MM.1S (cell line): ENCODE measurements around the gene TIAL1.
"Not testable (repeated sequence)": the region's sequence is repeated elsewhere in the genome, so short reads cannot be mapped to it uniquely, and the experiment has no call there.

Experiments
- DNase-seq: peaks from one replicate; pipeline ENCODE4 v3.0.0-alpha.2; 2015
- H2AFZ ChIP-seq: fragments of 300-600 bp; sonication (generic); 2 replicates; pipeline ENCODE4 v1.6.0; 2016; ENCODE audit warnings: antibody characterized with exemption, low read length
- H3F3A ChIP-seq: fragments of 300-600 bp; sonication (generic); 2 replicates; pipeline ENCODE4 v1.6.1; 2016; ENCODE audit warnings: mild to moderate bottlenecking, antibody characterized with exemption, low read length, moderate library complexity, mixed read lengths; ENCODE audit not compliant: insufficient read depth
- H3K27ac ChIP-seq: fragments of 300-600 bp; sonication (generic); 2 replicates; pipeline ENCODE4 v1.5.1; 2016; ENCODE audit warnings: mild to moderate bottlenecking, low read length
- H3K27me3 ChIP-seq: fragments of 300-600 bp; sonication (generic); replicated peaks from 2 replicates; pipeline ENCODE4 v1.6.0; 2016; ENCODE audit warnings: low read length; ENCODE audit not compliant: insufficient read depth
- H3K36me3 ChIP-seq: fragments of 300-600 bp; sonication (generic); replicated peaks from 2 replicates; pipeline ENCODE4 v1.6.1; 2016; ENCODE audit warnings: mild to moderate bottlenecking, low read length, mixed read lengths; ENCODE audit not compliant: insufficient read depth
- H3K4me1 ChIP-seq: fragments of 300-600 bp; sonication (generic); 2 replicates; pipeline ENCODE4 v1.6.1; 2016; ENCODE audit warnings: low read length, mixed read lengths
- H3K4me2 ChIP-seq: fragments of 300-600 bp; sonication (generic); 2 replicates; pipeline ENCODE4 v1.6.0; 2016; ENCODE audit warnings: low read depth, low read length
- H3K4me3 ChIP-seq: fragments of 300-600 bp; sonication (generic); 2 replicates; pipeline ENCODE4 v1.5.1; 2016; ENCODE audit warnings: low read length, mixed read lengths
- H3K79me2 ChIP-seq: fragments of 300-600 bp; sonication (generic); 2 replicates; pipeline ENCODE4 v1.6.1; 2016; ENCODE audit warnings: mixed run types, low read length, mixed read lengths
- H3K9ac ChIP-seq: fragments of 300-600 bp; sonication (generic); 2 replicates; pipeline ENCODE4 v1.6.1; 2016; ENCODE audit warnings: low read length, mixed read lengths
- H3K9me2 ChIP-seq: fragments of 300-600 bp; sonication (generic); replicated peaks from 2 replicates; pipeline ENCODE4 v1.6.1; 2016; ENCODE audit warnings: mild to moderate bottlenecking, low read length, mixed read lengths; ENCODE audit not compliant: insufficient read depth
- H3K9me3 ChIP-seq: fragments of 300-600 bp; sonication (generic); replicated peaks from 2 replicates; pipeline ENCODE4 v1.6.1; 2016; ENCODE audit warnings: mild to moderate bottlenecking, low read length, mixed read lengths; ENCODE audit not compliant: insufficient read depth
- H4K20me1 ChIP-seq: fragments of 300-600 bp; sonication (generic); 2 replicates; pipeline ENCODE4 v1.6.1; 2016; ENCODE audit warnings: mild to moderate bottlenecking, low read length, moderate library complexity, mixed read lengths; ENCODE audit not compliant: insufficient read depth
- EZH2 ChIP-seq: fragments of 300-600 bp; sonication (generic); optimal IDR thresholded peaks from 2 replicates; pipeline ENCODE3; 2017; ENCODE audit warnings: low read depth, mild to moderate bottlenecking, antibody characterized with exemption, low read length, mixed read lengths
- EZH2phosphoT487 ChIP-seq: fragments of 300-600 bp; sonication (generic); IDR thresholded peaks from 2 replicates; pipeline ENCODE4 v1.6.1; 2018; ENCODE audit warnings: antibody characterized with exemption, low read length
- TF ChIP-seq, protein P1 (sequence below): fragments of 300-600 bp; sonication (generic); IDR thresholded peaks from 2 replicates; pipeline ENCODE4 v1.5.1; 2016; ENCODE audit warnings: antibody characterized with exemption, low read length, mixed read lengths

TIAL1 gene

DNA sequence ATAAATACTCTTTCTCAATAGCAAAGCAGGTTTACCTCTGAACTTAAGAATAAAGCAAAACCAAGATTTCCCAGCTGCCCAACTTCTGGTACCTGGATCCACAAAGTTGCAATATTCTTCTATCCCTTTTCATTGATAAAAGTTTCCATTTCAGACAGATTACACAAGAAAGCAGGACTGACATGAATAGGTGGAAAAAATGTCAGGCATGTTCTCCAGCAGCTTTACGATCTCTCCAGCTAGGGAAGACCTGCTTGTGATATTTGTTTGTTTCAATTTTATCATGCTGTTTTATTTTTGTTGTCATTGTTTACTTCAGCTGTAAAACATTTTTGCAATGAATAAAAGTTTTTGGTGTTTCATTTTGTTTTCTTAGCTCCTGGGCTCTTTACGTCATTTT is 63.3 kb downstream of the TIAL1 start:
- Histone ChIP-seq H3K9me3 (no peaks in the 10 kb centered on the region), H2AFZ (no peak overlapping the region), H3K4me2 (no peak overlapping the region), H3K9ac (no peak overlapping the region), H3K79me2 (no peaks in the 10 kb centered on the region), H3K27me3 (no peaks in the 10 kb centered on the region), H3K36me3 (no peaks in the 10 kb centered on the region), H3K27ac (no peak overlapping the region), H3K4me1 (no peaks in the 10 kb centered on the region), H3F3A (no peaks in the 10 kb centered on the region), H3K4me3 (no peak overlapping the region), H4K20me1 (no peaks in the 10 kb centered on the region), H3K9me2 (no peaks in the 10 kb centered on the region)
- TF ChIP-seq EZH2: no peak
- TF ChIP-seq, protein P1, sequence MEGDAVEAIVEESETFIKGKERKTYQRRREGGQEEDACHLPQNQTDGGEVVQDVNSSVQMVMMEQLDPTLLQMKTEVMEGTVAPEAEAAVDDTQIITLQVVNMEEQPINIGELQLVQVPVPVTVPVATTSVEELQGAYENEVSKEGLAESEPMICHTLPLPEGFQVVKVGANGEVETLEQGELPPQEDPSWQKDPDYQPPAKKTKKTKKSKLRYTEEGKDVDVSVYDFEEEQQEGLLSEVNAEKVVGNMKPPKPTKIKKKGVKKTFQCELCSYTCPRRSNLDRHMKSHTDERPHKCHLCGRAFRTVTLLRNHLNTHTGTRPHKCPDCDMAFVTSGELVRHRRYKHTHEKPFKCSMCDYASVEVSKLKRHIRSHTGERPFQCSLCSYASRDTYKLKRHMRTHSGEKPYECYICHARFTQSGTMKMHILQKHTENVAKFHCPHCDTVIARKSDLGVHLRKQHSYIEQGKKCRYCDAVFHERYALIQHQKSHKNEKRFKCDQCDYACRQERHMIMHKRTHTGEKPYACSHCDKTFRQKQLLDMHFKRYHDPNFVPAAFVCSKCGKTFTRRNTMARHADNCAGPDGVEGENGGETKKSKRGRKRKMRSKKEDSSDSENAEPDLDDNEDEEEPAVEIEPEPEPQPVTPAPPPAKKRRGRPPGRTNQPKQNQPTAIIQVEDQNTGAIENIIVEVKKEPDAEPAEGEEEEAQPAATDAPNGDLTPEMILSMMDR: no peak
- TF ChIP-seq EZH2phosphoT487: no peak
- DNase-seq: no peak

DNA sequence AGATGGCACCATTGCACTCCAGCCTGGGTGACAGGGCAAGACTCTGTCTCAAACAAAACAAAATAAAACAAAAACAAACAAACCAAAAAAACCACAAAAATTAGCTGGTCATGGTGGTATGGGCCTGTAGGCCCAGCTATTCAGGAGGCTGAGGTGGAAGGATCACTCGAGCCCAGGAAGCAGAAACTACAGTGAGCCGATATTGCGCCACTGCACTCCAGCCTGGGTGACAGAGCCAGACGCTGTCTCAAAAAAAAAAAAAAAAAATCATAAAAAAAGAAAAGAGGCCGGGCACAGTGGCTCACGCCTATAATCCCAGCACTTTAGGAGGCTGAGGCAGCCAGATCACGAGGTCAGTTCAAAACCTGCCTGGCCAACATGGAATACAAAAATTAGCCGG is 64.0 kb downstream of the TIAL1 start:
- H3K4me2 ChIP-seq, H3K36me3 ChIP-seq, H3K9me3 ChIP-seq, H3K4me3 ChIP-seq, DNase-seq, H3K9me2 ChIP-seq, H3F3A ChIP-seq, H4K20me1 ChIP-seq, H3K9ac ChIP-seq, H3K27me3 ChIP-seq, H3K79me2 ChIP-seq, H2AFZ ChIP-seq, H3K27ac ChIP-seq, H3K4me1 ChIP-seq: not testable (repeated sequence)

DNA sequence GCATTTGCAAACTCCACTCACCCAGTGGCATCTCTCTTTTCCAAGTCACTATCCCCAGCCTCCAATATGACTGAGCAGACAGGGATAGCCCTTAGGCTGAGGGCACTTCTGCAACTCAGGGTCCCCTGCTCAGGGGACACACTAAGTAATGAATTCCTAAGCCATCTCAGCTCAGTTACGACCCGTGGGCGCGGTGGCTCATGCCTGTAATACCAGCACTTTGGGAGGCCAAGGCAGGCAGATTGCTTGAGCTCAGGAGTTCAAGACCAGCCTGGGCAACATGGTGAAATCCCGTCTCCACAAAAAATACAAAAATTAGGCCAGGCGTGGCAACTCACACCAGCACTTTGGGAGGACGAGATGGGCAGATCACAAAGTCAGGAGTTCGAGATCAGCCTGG is 64.5 kb downstream of the TIAL1 start:
- DNase-seq, H3K79me2 ChIP-seq: not testable (repeated sequence)

GRCh38 chr10:119531067-119531466 is 65.7 kb downstream of the TIAL1 start:
- Histone ChIP-seq H3K4me2 (no peak overlapping the region), H4K20me1 (no peaks in the 10 kb centered on the region), H3F3A (no peaks in the 10 kb centered on the region), H3K27me3 (no peaks in the 10 kb centered on the region), H3K9me3 (no peaks in the 10 kb centered on the region), H3K4me1 (no peaks in the 10 kb centered on the region), H3K9ac (no peak overlapping the region), H3K9me2 (no peaks in the 10 kb centered on the region), H3K36me3 (no peaks in the 10 kb centered on the region), H3K4me3 (no peak overlapping the region), H3K27ac (no peak overlapping the region), H3K79me2 (no peaks in the 10 kb centered on the region), H2AFZ (no peak overlapping the region)
- TF ChIP-seq EZH2phosphoT487: no peak
- TF ChIP-seq, protein P1: no peak
- no peak for TF ChIP-seq EZH2
- no peak for DNase-seq

More for the DNA sequence above, 64.5 kb downstream of the TIAL1 start:
- H3K4me3 ChIP-seq, H4K20me1 ChIP-seq, H3K9me3 ChIP-seq, H3K27ac ChIP-seq, H3K9ac ChIP-seq, H3F3A ChIP-seq, H3K4me2 ChIP-seq, H2AFZ ChIP-seq, H3K36me3 ChIP-seq, H3K9me2 ChIP-seq, H3K27me3 ChIP-seq, H3K4me1 ChIP-seq: not testable (repeated sequence)

DNA sequence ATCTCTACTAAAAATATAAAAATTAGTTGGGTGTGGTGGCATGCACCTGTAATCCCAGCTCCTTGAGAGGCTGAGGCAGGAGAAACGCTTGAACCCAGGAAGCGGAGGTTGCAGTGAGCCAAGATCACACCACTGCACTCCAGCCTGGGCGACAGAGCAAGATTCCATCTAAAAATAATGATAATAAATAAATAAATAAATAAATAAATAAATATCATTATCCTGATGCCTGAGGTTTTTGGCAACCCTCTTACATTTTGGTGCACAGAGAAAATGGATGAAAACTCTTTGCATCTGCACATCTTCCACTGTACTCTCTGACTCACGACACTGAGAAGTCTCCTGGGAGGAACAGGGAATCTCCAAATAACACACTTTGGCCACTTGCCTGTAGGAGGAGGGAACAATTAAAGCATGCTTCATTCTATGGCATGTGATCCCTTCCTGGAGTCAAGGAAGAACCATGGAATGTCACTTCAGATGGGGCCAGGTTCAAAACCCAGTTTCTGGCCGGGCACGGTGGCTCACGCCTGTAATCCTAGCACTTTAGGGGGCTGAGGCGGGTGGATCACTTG is 68.0 kb downstream of the TIAL1 start:
- H4K20me1 ChIP-seq, H3K79me2 ChIP-seq, H3K27me3 ChIP-seq, H3K27ac ChIP-seq, H3K4me2 ChIP-seq, H3K4me1 ChIP-seq, H3K9me3 ChIP-seq, DNase-seq, H3K36me3 ChIP-seq, H3K9me2 ChIP-seq, H3K9ac ChIP-seq, H3F3A ChIP-seq, H3K4me3 ChIP-seq, H2AFZ ChIP-seq: not testable (repeated sequence)
